Measurements from ENCODE around the gene AZU1.

DNA sequence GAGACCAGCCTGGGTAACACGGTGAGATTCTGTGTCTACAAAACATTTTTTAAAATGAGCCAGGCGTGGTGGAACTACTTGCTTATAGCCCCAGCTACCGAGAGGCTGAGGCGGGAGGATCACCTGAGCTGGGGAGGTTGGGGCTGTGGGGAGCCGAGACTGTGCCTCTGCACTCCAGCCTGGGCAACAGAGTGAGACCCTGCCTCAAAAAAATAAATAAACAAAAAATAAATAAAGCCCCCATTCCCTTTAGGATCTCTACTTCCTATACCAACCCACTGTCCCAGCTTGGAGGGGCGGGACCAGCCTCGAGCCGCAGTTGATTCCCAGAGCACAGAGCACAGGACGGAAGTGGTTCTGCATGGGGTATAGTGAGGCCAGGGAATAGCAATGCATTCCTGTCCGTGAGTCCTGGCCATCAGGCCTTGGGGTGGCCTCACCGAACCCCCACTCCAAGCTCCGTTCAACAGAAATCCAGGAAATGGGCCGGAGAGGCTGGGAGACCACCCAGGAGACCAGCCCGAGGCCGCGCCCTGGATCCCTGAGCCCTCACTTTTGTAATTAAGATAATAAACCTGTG, 35.2 kb upstream of the AZU1 start:
- TF ChIP-seq, protein P1, sequence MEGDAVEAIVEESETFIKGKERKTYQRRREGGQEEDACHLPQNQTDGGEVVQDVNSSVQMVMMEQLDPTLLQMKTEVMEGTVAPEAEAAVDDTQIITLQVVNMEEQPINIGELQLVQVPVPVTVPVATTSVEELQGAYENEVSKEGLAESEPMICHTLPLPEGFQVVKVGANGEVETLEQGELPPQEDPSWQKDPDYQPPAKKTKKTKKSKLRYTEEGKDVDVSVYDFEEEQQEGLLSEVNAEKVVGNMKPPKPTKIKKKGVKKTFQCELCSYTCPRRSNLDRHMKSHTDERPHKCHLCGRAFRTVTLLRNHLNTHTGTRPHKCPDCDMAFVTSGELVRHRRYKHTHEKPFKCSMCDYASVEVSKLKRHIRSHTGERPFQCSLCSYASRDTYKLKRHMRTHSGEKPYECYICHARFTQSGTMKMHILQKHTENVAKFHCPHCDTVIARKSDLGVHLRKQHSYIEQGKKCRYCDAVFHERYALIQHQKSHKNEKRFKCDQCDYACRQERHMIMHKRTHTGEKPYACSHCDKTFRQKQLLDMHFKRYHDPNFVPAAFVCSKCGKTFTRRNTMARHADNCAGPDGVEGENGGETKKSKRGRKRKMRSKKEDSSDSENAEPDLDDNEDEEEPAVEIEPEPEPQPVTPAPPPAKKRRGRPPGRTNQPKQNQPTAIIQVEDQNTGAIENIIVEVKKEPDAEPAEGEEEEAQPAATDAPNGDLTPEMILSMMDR (IDR thresholded peaks at IDR 0.05): no peak
- TF ChIP-seq POLR2A (IDR thresholded peaks at IDR 0.05): no peak
